Glutamatergic neuron (in vitro differentiated cells): ENCODE results near the gene PPP1R13B. TPM values are rescaled to one million over a fixed set of nuclear protein-coding genes. Genes with fewer than 3 reads are reported as not detected.
"Not testable (repeated sequence)": the region's sequence is repeated elsewhere in the genome, so short reads cannot be mapped to it uniquely, and the experiment has no call there.

Source experiments
- DNase-seq: peaks from one replicate; pipeline ENCODE4 v3.0.0; 2022
- H3K27ac Mint-ChIP-seq: one replicate; pipeline ENCODE4 v1.8.0; 2020; ENCODE audit warnings: mild to moderate bottlenecking, mixed read lengths, inconsistent platforms; ENCODE audit not compliant: unreplicated experiment
- H3K27me3 Mint-ChIP-seq: one replicate; pipeline ENCODE4 v1.8.0; 2020; ENCODE audit warnings: mild to moderate bottlenecking, moderate library complexity, mixed read lengths, inconsistent platforms; ENCODE audit not compliant: unreplicated experiment
- H3K36me3 Mint-ChIP-seq: one replicate; pipeline ENCODE4 v1.8.0; 2020; ENCODE audit warnings: mild to moderate bottlenecking, mixed read lengths, inconsistent platforms; ENCODE audit not compliant: unreplicated experiment
- H3K4me1 Mint-ChIP-seq: one replicate; pipeline ENCODE4 v1.8.0; 2020; ENCODE audit warnings: mild to moderate bottlenecking, low read depth, mixed read lengths, inconsistent platforms; ENCODE audit not compliant: unreplicated experiment
- H3K4me3 Mint-ChIP-seq: one replicate; pipeline ENCODE4 v1.8.0; 2020; ENCODE audit warnings: mild to moderate bottlenecking, mixed read lengths, inconsistent platforms; ENCODE audit not compliant: unreplicated experiment
- H3K9me3 Mint-ChIP-seq: one replicate; pipeline ENCODE4 v1.8.0; 2020; ENCODE audit warnings: mild to moderate bottlenecking, moderate library complexity, mixed read lengths, inconsistent platforms; ENCODE audit not compliant: unreplicated experiment
- total RNA-seq: library from RNA; stranded (reverse); fragmentation: NEBNext Ultra II Directional; extraction: Animal tissue kit (Norgen Biotek cat#: 25700); gene quantifications from one replicate; pipeline ENCODE4 v1.2.1, GENCODE V29; 2021; ENCODE audit not compliant: unreplicated experiment
- TF ChIP-seq, protein P1 (sequence below): fragments of 200-600 bp; sonication (generic); IDR thresholded peaks from one replicate; pipeline ENCODE4 v1.5.0; 2021; ENCODE audit not compliant: partially characterized antibody, unreplicated experiment

PPP1R13B gene
- total RNA-seq, 1 donor from 2014 or later: 24.6 TPM

DNA sequence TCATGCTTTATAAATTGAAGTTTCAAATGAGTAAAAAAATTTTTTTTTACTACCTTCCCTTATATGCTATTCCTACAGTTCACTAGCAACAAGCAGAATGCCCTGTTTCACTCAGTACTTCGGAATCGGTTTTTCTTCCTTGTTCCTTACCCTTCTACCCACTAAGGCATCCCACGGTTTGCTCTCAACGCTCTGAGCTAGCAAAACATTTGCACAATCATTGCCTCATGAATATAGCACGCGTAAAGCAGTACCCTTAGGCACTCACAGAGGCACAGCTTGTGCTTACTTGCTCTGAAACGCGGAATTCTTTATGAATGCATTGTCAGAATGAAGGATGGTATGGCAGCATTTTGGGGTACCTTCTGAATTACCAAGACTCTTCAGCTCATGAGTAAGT is 45.0 kb downstream of the PPP1R13B start:
- Mint-ChIP-seq H3K27ac (no peak overlapping the region), H3K36me3 (no peaks in the 10 kb centered on the region), H3K9me3 (no peaks in the 10 kb centered on the region), H3K27me3 (no peaks in the 10 kb centered on the region), H3K4me3 (no peak overlapping the region), H3K4me1 (peaks cover 3% of the 10 kb centered on the region)
- no peak for DNase-seq
- TF ChIP-seq, protein P1, sequence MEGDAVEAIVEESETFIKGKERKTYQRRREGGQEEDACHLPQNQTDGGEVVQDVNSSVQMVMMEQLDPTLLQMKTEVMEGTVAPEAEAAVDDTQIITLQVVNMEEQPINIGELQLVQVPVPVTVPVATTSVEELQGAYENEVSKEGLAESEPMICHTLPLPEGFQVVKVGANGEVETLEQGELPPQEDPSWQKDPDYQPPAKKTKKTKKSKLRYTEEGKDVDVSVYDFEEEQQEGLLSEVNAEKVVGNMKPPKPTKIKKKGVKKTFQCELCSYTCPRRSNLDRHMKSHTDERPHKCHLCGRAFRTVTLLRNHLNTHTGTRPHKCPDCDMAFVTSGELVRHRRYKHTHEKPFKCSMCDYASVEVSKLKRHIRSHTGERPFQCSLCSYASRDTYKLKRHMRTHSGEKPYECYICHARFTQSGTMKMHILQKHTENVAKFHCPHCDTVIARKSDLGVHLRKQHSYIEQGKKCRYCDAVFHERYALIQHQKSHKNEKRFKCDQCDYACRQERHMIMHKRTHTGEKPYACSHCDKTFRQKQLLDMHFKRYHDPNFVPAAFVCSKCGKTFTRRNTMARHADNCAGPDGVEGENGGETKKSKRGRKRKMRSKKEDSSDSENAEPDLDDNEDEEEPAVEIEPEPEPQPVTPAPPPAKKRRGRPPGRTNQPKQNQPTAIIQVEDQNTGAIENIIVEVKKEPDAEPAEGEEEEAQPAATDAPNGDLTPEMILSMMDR: no peak

- H3K4me3 Mint-ChIP-seq: no peak overlapping the region
- H3K4me1 Mint-ChIP-seq: peaks cover 3% of the 10 kb centered on the region
- peak overlapping the region; percentile 67 for H3K27ac Mint-ChIP-seq
- H3K36me3 Mint-ChIP-seq: no peaks in the 10 kb centered on the region
- no peaks in the 10 kb centered on the region for H3K27me3 Mint-ChIP-seq
- no peaks in the 10 kb centered on the region for H3K9me3 Mint-ChIP-seq
- DNase-seq: no peak
- TF ChIP-seq, protein P1: no peak
Observed at GRCh38 chr14:103801459-103801858, 45.9 kb downstream of the PPP1R13B start.

GRCh38 chr14:103793192-103793591 is 54.2 kb downstream of the PPP1R13B start:
- H3K27ac Mint-ChIP-seq, H3K36me3 Mint-ChIP-seq, H3K4me3 Mint-ChIP-seq, H3K27me3 Mint-ChIP-seq, DNase-seq, H3K9me3 Mint-ChIP-seq, H3K4me1 Mint-ChIP-seq: not testable (repeated sequence)

DNA sequence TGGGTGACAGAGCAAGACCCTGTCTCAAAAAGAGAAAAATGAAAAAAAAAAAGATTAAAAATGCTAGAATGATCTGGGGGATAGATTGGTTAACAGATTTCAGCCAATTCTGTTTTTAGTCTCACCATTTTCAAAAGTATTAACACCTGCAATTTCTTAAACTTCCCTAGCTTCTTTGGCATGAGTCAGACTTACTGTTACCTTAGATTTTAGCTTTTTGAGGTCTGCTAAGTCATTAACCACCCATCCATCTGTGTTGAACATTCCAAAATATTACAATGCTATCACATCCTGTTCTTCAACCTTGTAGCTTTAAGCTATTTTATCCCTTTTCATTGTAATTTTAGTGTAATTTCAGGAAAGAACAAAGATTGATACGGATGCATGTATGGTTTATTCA is 59.3 kb downstream of the PPP1R13B start:
- TF ChIP-seq, protein P1: no peak
- H3K4me3 Mint-ChIP-seq: no peak overlapping the region
- H3K27me3 Mint-ChIP-seq: no peaks in the 10 kb centered on the region
- peaks cover 2% of the 10 kb centered on the region for H3K9me3 Mint-ChIP-seq
- no peaks in the 10 kb centered on the region for H3K36me3 Mint-ChIP-seq
- H3K4me1 Mint-ChIP-seq: no peaks in the 10 kb centered on the region
- no peak overlapping the region for H3K27ac Mint-ChIP-seq
- no peak for DNase-seq

- Mint-ChIP-seq H3K27me3 (no peaks in the 10 kb centered on the region), H3K4me1 (no peaks in the 10 kb centered on the region), H3K9me3 (no peaks in the 10 kb centered on the region), H3K4me3 (no peak overlapping the region), H3K36me3 (no peaks in the 10 kb centered on the region), H3K27ac (no peak overlapping the region)
- DNase-seq: no peak
- TF ChIP-seq, protein P1: no peak
Observed at GRCh38 chr14:103782376-103782775, 65.0 kb downstream of the PPP1R13B start.

DNA sequence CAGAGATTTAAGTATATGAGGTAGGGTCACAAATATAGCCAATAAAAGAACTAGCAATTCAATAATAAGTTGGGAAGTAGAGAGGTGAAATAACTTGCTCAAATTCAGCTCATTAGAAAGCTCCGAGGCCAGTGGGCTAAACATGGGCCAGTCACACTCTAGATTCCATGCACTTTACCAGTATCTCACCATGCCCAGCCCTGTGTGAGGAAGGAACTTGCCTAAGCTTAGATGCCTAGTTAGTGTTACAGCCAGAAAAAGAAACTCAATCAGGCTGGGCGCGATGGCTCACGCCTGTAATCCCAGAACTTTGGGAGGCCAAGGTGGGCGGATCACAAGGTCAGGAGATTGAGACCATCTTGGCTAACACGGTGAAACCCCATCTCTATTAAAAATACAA is 71.1 kb downstream of the PPP1R13B start:
- H3K27me3 Mint-ChIP-seq, H3K36me3 Mint-ChIP-seq, DNase-seq, H3K4me1 Mint-ChIP-seq, H3K27ac Mint-ChIP-seq, H3K9me3 Mint-ChIP-seq, H3K4me3 Mint-ChIP-seq: not testable (repeated sequence)
